LNCaP clone FGC (cell line): ENCODE data around the gene KRT79.

ENCODE experiments used
- DNase-seq: peaks from one replicate; pipeline ENCODE4 v3.0.0-alpha.2; 2011; ENCODE audit warnings: low read depth
- H3K4me3 ChIP-seq: 2 replicates; pipeline ENCODE4 v1.5.1; 2011; ENCODE audit warnings: mild to moderate bottlenecking, low read depth, low read length, control low read depth
- CTCF ChIP-seq: IDR thresholded peaks from 2 replicates; pipeline ENCODE4 v1.5.1; 2012; ENCODE audit warnings: mild to moderate bottlenecking; ENCODE audit not compliant: control insufficient read depth, insufficient read depth; ENCODE audit errors: extremely low read depth

KRT79 gene

GRCh38 chr12:52837781-52838608 is 3.9 kb upstream of the KRT79 start:
- TF ChIP-seq CTCF, result no peak
- no peak overlapping the region for H3K4me3 ChIP-seq
- DNase-seq, result no peak

- H3K4me3 ChIP-seq, result no peak overlapping the region
- TF ChIP-seq CTCF, result no peak
- no peak for DNase-seq
Observed at GRCh38 chr12:52837413-52837741, 3.3 kb upstream of the KRT79 start.

- no peak overlapping the region for H3K4me3 ChIP-seq
- no peak for DNase-seq
- TF ChIP-seq CTCF, result no peak
Observed at GRCh38 chr12:52836491-52837412, 2.6 kb upstream of the KRT79 start.

GRCh38 chr12:52836042-52836466 is 1.9 kb upstream of the KRT79 start:
- no peak for DNase-seq
- no peak overlapping the region for H3K4me3 ChIP-seq
- no peak for TF ChIP-seq CTCF

- TF ChIP-seq CTCF, result no peak
- DNase-seq, result no peak
Observed at GRCh38 chr12:52835271-52836041, 1.3 kb upstream of the KRT79 start.

GRCh38 chr12:52834727-52835001 is 553 bp upstream of the KRT79 start:
- no peak for DNase-seq
- no peak for TF ChIP-seq CTCF
- H3K4me3 ChIP-seq, result no peak overlapping the region

More at GRCh38 chr12:52835271-52836041, 1.3 kb upstream of the KRT79 start:
- no peak overlapping the region for H3K4me3 ChIP-seq
